PC-9 (cell line): ENCODE measurements around the gene TOMM20. TPM values are rescaled to one million over a fixed set of nuclear protein-coding genes. Genes with fewer than 3 reads are reported as not detected.

Experiments
- BruUV-seq: library from RNA; stranded (reverse); fragments of 400-500 nt; replicated peaks from 2 replicates; lab custom pipeline; 2021; lab: Mats Ljungman, UMichigan
- CTCF ChIA-PET: fragments of 300-600 bp; sonication (Branson Sonifier 250); formaldehyde crosslinking; loops from one replicate; lab custom pipeline; 2022; ENCODE audit warnings: antibody characterized with exemption; lab: Charles Lee
- POLR2A ChIA-PET: fragments of 300-600 bp; sonication (Branson Sonifier 250); formaldehyde crosslinking; loops from one replicate; lab custom pipeline; 2022; ENCODE audit warnings: antibody characterized with exemption; ENCODE audit not compliant: unreplicated experiment; lab: Charles Lee
- DNase-seq, 2 experiments: peaks; one replicate each; pipeline versions ENCODE4 v3.0.0 to v3.0.0-alpha.2; 2015 to 2022; ENCODE audit warnings: mixed read lengths in 1 of 2
- H2AFZ ChIP-seq: fragments of 200-600 bp; sonication (generic); 2 replicates; pipeline ENCODE4 v1.8.1; 2017; ENCODE audit warnings: antibody characterized with exemption
- H3F3A ChIP-seq: fragments of 200-600 bp; sonication (generic); 2 replicates; pipeline ENCODE4 v1.8.1; 2017; ENCODE audit warnings: antibody characterized with exemption, mild to moderate bottlenecking, low read depth; ENCODE audit not compliant: insufficient read depth
- H3K27ac ChIP-seq: fragments of 200-600 bp; sonication (generic); 2 replicates; pipeline ENCODE4 v1.6.1; 2016; ENCODE audit warnings: mixed run types
- H3K27me3 ChIP-seq: fragments of 200-600 bp; sonication (generic); 2 replicates; pipeline ENCODE4 v1.6.1; 2016; ENCODE audit warnings: low read depth, mixed run types; ENCODE audit not compliant: insufficient read depth
- H3K36me3 ChIP-seq: fragments of 200-600 bp; sonication (generic); 2 replicates; pipeline ENCODE4 v1.6.1; 2016; ENCODE audit warnings: low read depth, mixed run types
- H3K4me1 ChIP-seq: fragments of 200-600 bp; sonication (generic); replicated peaks from 2 replicates; pipeline ENCODE4 v1.6.1; 2016; ENCODE audit warnings: mixed run types; ENCODE audit not compliant: insufficient read depth
- H3K4me2 ChIP-seq: fragments of 200-600 bp; sonication (generic); 2 replicates; pipeline ENCODE4 v1.6.1; 2017; ENCODE audit warnings: mixed run types
- H3K4me3 ChIP-seq: fragments of 200-600 bp; sonication (generic); 2 replicates; pipeline ENCODE4 v1.6.1; 2016; ENCODE audit warnings: mixed run types
- H3K79me2 ChIP-seq: fragments of 200-600 bp; sonication (generic); 2 replicates; pipeline ENCODE4 v1.6.1; 2017; ENCODE audit warnings: low read depth, mixed run types
- H3K9me2 ChIP-seq: fragments of 200-600 bp; sonication (generic); 2 replicates; pipeline ENCODE4 v1.8.1; 2017; ENCODE audit warnings: mild to moderate bottlenecking; ENCODE audit not compliant: insufficient read depth
- H3K9me3 ChIP-seq: fragments of 200-600 bp; sonication (generic); 2 replicates; pipeline ENCODE4 v1.8.1; 2016; ENCODE audit warnings: low read depth; ENCODE audit not compliant: insufficient read depth
- H4K20me1 ChIP-seq: fragments of 200-600 bp; sonication (generic); 2 replicates; pipeline ENCODE4 v1.8.1; 2017; ENCODE audit not compliant: insufficient read depth
- CTCF ChIP-seq: fragments of 200-600 bp; sonication (generic); conservative IDR thresholded peaks from 2 replicates; pipeline ENCODE4 v1.6.1; 2017; ENCODE audit warnings: mixed run types, antibody characterized with exemption, mild to moderate bottlenecking, moderate library complexity
- EZH2 ChIP-seq: fragments of 200-600 bp; sonication (generic); IDR thresholded peaks from 2 replicates; pipeline ENCODE4 v1.8.0; 2017; ENCODE audit warnings: antibody characterized with exemption, low read depth
- intact Hi-C: fragments of 100-400 bp; cut with micrococcal nuclease; formaldehyde crosslinking; loops from one replicate; pipeline ENCODE4 v1.10.0; 2022; ENCODE audit not compliant: unreplicated experiment
- total RNA-seq: library from RNA; stranded (reverse); gene quantifications from 2 replicates; pipeline ENCODE4 v1.2.3, GENCODE V29; 2021

The TOMM20 gene
- total RNA-seq, 1 experiment from 2014 or later = 165 TPM

- Histone ChIP-seq H2AFZ (no peak overlapping the region), H3K27me3 (no peaks in the 10 kb centered on the region), H3K27ac (peak overlapping the region; percentile 100), H3K4me1 (peaks cover 94% of the 10 kb centered on the region), H3K4me3 (peak overlapping the region; percentile 61; the same call in 1 of the 2 replicates), H3K9me3 (no peaks in the 10 kb centered on the region), H3K36me3 (no peaks in the 10 kb centered on the region), H3K4me2 (peak overlapping the region; percentile 94), H3K79me2 (peaks cover 27% of the 10 kb centered on the region), H4K20me1 (no peaks in the 10 kb centered on the region), H3F3A (peaks cover 82% of the 10 kb centered on the region), H3K9me2 (no peaks in the 10 kb centered on the region)
- peak in 1 of 2 experiments; percentile 85 for DNase-seq
- TF ChIP-seq EZH2 (no peak), CTCF (no peak)
- ChIA-PET CTCF (interaction anchor here (0.7 kb wide), 1 partner anchor 8 kb away, joined by 3 read pairs; no protein-coding TSS in a partner anchor), POLR2A (interaction anchor here (0.5 to 0.8 kb wide), 6 partner anchors 64 to 477 kb away, joined by 3 to 9 read pairs (median 6); no protein-coding TSS in a partner anchor)
- no TSS peak for BruUV-seq
- intact Hi-C loops = loop anchor here (2.0 kb wide), 1 partner anchor 149 kb away; no protein-coding TSS in a partner anchor
Measured at GRCh38 chr1:235075777-235076308, 52.8 kb downstream of the TOMM20 start.

GRCh38 chr1:235075048-235075776 is 53.4 kb downstream of the TOMM20 start:
- Histone ChIP-seq H3K79me2 (peaks cover 31% of the 10 kb centered on the region), H2AFZ (no peak overlapping the region), H3K36me3 (no peaks in the 10 kb centered on the region), H3K4me3 (peak overlapping the region; percentile 61), H3K27me3 (no peaks in the 10 kb centered on the region), H3K9me3 (no peaks in the 10 kb centered on the region), H3F3A (peaks cover 81% of the 10 kb centered on the region), H3K4me1 (peaks cover 94% of the 10 kb centered on the region), H3K4me2 (peak overlapping the region; percentile 94), H3K27ac (peak overlapping the region; percentile 100), H4K20me1 (no peaks in the 10 kb centered on the region), H3K9me2 (no peaks in the 10 kb centered on the region)
- ChIA-PET POLR2A (interaction anchor here (0.5 to 0.8 kb wide), 6 partner anchors 63 to 477 kb away, joined by 3 to 9 read pairs (median 6); no protein-coding TSS in a partner anchor), CTCF (interaction anchor here (0.7 kb wide), 1 partner anchor 8 kb away, joined by 3 read pairs; no protein-coding TSS in a partner anchor)
- intact Hi-C loops = loop anchor here (2.0 kb wide), 1 partner anchor 148 kb away; no protein-coding TSS in a partner anchor
- TF ChIP-seq CTCF (no peak), EZH2 (no peak)
- no TSS peak for BruUV-seq
- DNase-seq = peak; percentile 66 to 95

- intact Hi-C loops = loop anchor here (2.0 kb wide), 1 partner anchor 148 kb away; no protein-coding TSS in a partner anchor
- Histone ChIP-seq H3K9me2 (no peaks in the 10 kb centered on the region), H3K4me2 (peak overlapping the region; percentile 94), H3K4me1 (peaks cover 94% of the 10 kb centered on the region), H4K20me1 (no peaks in the 10 kb centered on the region), H3F3A (peaks cover 80% of the 10 kb centered on the region), H3K36me3 (no peaks in the 10 kb centered on the region), H3K27ac (peak overlapping the region; percentile 100), H3K4me3 (peak overlapping the region; percentile 61), H2AFZ (no peak overlapping the region), H3K9me3 (no peaks in the 10 kb centered on the region), H3K79me2 (peaks cover 34% of the 10 kb centered on the region), H3K27me3 (no peaks in the 10 kb centered on the region)
- DNase-seq = peak; percentile 50 to 62
- TF ChIP-seq CTCF = no peak
- TF ChIP-seq EZH2 = no peak
- POLR2A ChIA-PET = interaction anchor here (0.6 to 2.0 kb wide), 8 partner anchors 14 to 652 kb away, joined by 3 to 18 read pairs (median 10); no protein-coding TSS in a partner anchor
- CTCF ChIA-PET = interaction anchor here (0.6 kb wide), 2 partner anchors 12 to 335 kb away, joined by 3 read pairs; no protein-coding TSS in a partner anchor
- TSS peak; percentile 58 for BruUV-seq
Measured at GRCh38 chr1:235074523-235075047, 54.1 kb downstream of the TOMM20 start.
